Measurements from ENCODE around the gene TTC33. TPM values are rescaled to one million over a fixed set of nuclear protein-coding genes. Genes with fewer than 3 reads are reported as not detected.
A peak's percentile ranks its signal among the peaks of the same experiment; 100 is the strongest.

The TTC33 gene
- total RNA-seq, 1 donor: 18.6 TPM

DNA sequence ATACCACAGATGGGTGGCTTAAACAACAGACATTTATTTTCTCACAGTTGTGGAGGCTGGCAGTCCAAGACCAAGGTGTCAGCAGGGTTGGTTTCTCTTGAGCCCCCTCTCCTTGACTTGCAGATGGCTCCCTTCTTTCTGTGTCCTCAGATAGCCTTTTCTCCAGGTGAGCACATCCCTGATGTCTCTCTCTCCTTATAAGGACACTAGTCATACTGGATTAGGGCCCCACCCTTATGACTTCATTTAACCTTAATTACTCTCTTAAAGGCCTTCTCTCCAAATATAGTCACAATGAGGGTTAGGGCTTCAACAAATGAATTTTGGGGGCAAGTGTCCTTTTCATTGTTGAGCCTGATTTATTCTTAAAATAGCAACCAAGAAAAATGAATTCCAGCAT, 61.3 kb downstream of the TTC33 start:
- no peak overlapping the region for H3K4me3 ChIP-seq (ENCODE audit: low read depth, low read length)
- no peak for DNase-seq (ENCODE audit: low read depth)
- TF ChIP-seq, protein P1, sequence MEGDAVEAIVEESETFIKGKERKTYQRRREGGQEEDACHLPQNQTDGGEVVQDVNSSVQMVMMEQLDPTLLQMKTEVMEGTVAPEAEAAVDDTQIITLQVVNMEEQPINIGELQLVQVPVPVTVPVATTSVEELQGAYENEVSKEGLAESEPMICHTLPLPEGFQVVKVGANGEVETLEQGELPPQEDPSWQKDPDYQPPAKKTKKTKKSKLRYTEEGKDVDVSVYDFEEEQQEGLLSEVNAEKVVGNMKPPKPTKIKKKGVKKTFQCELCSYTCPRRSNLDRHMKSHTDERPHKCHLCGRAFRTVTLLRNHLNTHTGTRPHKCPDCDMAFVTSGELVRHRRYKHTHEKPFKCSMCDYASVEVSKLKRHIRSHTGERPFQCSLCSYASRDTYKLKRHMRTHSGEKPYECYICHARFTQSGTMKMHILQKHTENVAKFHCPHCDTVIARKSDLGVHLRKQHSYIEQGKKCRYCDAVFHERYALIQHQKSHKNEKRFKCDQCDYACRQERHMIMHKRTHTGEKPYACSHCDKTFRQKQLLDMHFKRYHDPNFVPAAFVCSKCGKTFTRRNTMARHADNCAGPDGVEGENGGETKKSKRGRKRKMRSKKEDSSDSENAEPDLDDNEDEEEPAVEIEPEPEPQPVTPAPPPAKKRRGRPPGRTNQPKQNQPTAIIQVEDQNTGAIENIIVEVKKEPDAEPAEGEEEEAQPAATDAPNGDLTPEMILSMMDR (IDR thresholded peaks at IDR 0.05; ENCODE audit: insufficient read depth, low read depth, low read length): no peak

DNA sequence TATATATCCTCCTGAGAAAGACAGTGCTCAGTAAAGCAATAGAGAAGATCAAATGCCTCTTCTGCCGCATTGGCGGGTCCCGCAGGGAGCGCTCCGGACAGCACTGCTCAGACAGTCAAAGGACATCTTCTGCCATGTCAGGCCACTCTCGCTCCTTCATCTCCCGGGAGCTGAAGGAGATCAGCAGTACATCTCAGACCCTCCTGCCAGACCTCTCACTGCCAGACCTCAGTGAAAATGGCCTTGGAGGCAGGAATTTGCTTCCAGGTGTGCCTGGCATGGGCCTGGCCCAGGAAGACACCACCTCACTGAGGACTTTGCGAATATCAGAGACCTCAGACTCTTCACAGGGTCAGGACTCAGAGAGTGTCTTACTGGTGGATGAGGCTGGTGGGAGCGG, 63.9 kb downstream of the TTC33 start:
- TF ChIP-seq, protein P1 (IDR thresholded peaks at IDR 0.05; ENCODE audit: insufficient read depth, low read depth, low read length): no peak

DNA sequence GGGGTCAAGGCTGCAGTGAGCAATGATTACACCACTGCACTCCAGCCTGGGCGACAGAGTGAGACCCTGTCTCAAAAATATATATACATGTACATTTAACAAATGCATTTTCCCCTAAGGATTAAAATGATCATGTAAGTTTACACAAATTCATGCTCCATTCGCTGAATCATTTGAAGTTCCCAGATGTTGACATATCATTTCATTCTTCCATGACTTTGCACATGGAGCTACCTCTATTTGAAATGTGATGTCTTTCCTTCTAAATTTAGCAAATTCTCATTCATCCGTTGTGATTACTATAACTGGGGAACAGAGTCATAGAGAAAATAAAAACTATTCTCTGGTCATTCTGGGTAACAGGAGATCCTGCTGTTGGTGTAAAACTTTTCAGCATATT, 65.5 kb downstream of the TTC33 start:
- no peak overlapping the region for H3K4me3 ChIP-seq (ENCODE audit: low read depth, low read length)
- no peak for DNase-seq (ENCODE audit: low read depth)
- TF ChIP-seq, protein P1 (IDR thresholded peaks at IDR 0.05; ENCODE audit: insufficient read depth, low read depth, low read length): no peak

More for the DNA sequence above, 63.9 kb downstream of the TTC33 start:
- DNase-seq (ENCODE audit: low read depth): no peak
- H3K4me3 ChIP-seq (ENCODE audit: low read depth, low read length): no peak overlapping the region

DNA sequence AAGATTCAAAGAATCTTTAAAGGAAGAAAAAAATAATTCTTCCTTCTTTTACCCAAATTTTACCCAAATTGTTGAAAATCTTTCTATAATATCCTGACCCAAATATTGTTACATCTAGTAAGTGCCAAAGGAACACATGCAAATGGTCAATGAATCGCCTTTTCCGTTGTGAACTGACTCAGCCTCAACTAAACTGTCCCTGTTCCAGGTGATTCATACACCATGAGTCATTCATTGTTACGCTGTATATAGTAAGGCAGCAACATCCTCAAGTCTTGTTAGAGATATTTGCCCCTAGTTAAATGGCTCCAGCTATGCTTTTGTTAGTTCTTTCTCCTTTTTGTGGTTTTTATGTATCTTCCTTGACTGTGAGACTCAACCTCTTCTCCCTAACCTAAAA, 66.3 kb downstream of the TTC33 start:
- TF ChIP-seq, protein P1 (IDR thresholded peaks at IDR 0.05; ENCODE audit: insufficient read depth, low read depth, low read length): no peak
- no peak overlapping the region for H3K4me3 ChIP-seq (ENCODE audit: low read depth, low read length)
- peak; percentile 87 for DNase-seq (ENCODE audit: low read depth)

DNA sequence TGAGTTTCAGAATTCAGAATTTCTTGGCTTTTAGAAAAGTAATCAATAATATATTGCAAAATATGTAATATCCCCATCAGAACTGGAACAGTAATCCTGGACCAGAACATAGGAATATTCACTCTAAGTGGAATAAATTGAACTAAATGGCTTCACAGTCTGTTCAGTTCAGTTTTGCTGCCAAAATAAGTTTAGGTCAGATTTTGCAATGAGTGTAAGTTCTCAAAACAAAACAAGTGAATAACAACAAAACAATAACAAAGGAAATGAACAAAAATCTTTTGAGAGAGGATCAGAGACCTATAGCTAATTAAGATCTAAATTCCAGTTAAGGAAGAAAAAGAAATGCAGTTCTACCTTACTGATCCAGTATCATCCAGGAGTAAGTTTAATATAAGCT, 66.8 kb downstream of the TTC33 start:
- DNase-seq (ENCODE audit: low read depth): no peak
- TF ChIP-seq, protein P1 (IDR thresholded peaks at IDR 0.05; ENCODE audit: insufficient read depth, low read depth, low read length): no peak
- H3K4me3 ChIP-seq (ENCODE audit: low read depth, low read length): no peak overlapping the region

DNA sequence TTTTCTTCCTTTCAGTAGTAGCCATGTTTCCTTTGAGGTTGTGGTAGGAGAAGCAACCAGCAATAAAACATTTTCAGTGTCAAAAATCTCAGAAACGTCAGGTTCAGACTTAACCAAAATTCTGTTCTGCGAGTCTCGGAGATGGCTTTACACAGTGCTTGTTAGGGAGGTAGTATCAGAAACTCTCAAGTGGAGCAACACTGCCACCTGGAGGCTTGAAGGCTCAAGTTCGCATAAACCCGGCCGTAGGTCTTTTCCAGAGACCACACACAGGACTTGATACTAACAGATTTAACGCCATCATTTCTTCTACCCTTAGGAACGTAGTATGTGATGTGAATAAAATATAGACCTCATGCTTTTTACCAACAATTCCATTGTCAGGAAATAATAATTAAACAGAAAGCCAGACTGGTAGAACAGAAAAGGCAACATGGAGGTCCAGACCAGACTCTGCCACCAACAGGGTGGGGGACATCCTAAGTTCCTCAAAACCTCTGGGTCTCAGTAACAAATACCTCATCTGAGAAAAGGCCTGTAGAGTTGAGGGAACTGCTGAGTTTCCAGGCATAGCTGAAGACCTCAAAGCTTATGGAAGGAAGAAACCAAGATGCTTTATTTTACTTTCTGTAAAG, 67.5 kb downstream of the TTC33 start:
- DNase-seq (ENCODE audit: low read depth): peak; percentile 89
- H3K4me3 ChIP-seq (ENCODE audit: low read depth, low read length): no peak overlapping the region
- TF ChIP-seq, protein P1 (IDR thresholded peaks at IDR 0.05; ENCODE audit: insufficient read depth, low read depth, low read length): peak; percentile 85

DNA sequence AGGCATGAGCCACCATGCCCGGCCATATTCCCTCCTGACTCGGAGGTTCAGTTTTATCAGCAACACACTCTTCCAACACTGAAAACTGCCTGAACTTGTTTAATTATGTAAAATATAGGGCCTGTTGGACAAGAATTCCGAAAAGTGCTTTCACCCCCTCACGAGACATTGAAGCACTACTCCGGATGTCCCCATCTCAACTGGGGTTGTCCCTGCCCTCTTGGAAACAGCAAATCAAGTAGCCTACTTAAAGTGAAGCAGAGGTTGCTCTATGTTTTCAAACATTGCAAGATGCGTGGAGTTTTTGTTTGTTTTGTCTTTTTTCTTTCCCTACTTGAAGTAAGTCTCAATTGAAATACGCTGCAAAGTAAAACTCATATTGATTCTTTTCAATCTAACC, 68.4 kb downstream of the TTC33 start:
- no peak for DNase-seq (ENCODE audit: low read depth)
- TF ChIP-seq, protein P1 (IDR thresholded peaks at IDR 0.05; ENCODE audit: insufficient read depth, low read depth, low read length): no peak
- no peak overlapping the region for H3K4me3 ChIP-seq (ENCODE audit: low read depth, low read length)

Measured in fibroblast of villous mesenchyme (primary cell).